Stimulated activated CD8-positive, alpha-beta memory T cell treated with anti-CD3 and anti-CD28 coated beads, Interleukin-4, amount 100 ng/mL, for 24 hours (primary cell): ENCODE measurements around the gene ABCB11.

ENCODE experiments used
- DNase-seq: peaks from one replicate; pipeline ENCODE4 v3.0.0-alpha.2; 2020; ENCODE audit warnings: low read depth

The ABCB11 gene

DNA sequence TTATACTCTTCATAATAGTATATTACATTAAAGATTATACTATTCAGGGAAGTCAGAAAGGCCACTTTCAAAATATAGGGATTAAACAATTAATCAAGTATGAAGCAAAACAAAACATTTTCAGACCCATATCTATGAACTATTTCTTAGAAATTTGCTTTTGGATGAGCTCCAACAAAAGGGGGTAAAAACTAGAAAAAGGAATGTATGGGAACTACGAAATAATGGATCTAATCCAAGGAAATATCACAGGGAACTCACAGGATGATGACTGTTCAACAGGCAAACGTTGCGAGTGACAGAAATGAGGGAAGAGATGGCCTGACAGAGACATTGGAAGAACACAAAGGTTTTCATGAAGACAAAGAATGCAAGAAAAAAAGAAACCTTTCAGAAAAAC lies 102.1 kb downstream of the ABCB11 start:
- no peak for DNase-seq

DNA sequence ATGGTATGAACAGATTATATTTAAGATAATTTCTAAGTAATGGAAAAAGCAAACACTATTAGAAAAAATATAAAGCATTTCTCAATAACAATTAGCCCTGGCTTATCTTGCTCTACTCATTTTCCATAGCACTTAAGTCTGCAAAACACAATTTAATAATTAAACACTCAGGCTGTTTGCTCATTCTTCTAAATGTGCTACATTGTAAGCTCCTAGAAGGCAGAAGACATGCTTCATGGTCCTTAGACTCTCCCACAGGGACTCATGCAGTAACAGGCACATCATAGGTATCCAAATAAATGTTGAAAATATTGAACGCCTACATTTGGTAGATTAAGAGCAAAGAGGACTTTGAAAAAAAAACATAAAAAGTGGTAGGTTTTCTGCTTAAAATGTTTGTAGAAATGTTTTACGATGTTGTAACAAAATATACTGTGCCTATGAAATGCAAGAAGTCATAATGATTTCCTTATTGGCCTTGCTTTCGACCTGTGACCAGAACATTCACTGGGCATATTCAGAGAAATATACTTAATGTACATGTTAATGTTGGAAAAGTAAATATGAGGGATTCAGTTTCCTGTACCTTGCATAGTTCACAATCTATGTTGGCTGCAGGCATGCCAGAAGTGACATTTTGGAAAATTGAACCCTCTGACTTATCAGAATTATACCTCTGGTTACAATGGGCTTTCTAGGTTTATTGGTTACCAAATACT lies 102.9 kb downstream of the ABCB11 start:
- DNase-seq: no peak

DNA sequence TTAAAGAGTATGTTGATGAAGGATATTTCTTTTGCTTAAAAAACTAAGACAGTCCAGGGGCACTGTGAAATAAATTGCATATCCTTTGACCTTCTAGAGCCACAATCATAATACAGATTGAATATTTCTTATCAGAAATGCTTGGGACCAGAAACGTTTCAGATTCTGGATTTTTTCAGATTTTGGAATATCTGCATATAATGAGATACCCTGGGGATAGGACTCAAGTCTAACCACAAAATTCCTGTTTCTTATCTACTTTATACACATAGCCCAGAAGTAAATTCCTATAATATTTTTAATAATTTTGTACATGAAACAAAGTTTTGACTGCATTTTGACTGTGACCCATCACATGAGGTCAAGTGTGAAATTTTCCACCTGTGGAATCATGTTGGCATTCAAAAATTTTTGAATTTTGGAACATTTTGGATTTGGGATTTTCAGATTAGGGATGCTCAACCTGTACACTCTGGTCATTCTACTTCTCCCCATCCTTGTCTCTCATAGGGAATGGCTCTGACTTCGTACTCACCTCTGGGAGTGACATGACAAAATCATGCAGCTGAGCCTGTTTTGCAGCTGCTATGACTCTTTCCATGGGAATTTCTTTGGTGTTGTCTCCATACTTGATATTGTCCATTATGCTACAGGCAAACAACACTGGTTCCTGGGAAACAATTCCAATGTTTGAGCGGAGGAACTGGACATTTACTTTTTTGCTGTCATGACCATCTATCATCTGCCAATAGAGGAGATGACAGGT lies 104.3 kb downstream of the ABCB11 start:
- DNase-seq: no peak

DNA sequence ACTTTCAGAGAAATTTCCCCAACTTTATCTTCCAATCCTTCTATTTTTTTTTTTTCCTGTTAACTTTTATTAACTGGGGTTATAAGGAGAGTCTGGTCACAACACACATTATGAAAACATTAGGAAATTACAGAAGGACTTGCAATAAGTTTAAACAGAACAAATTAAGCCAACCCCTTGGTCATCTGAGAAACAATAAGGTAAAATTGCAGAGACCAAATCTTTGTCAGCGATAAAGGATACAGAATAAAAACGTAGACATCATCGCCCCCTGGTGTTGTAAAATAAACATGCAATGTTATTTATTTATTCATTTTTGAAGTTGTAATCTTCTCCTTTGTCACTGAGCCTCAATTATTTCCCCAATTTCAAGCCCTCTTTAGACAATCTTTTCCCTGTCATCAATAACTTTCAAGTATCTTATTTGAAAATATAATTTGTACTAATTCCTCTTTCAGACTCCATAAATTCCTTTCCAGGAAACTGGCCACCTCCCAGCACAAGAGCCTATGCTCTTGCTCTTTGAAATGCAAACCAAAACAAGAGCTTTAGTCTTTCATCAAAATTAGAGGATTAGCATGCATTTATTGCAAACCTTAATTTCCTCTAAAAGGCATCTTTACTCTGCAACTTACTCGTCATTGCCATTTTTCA lies 110.5 kb downstream of the ABCB11 start:
- DNase-seq: no peak

DNA sequence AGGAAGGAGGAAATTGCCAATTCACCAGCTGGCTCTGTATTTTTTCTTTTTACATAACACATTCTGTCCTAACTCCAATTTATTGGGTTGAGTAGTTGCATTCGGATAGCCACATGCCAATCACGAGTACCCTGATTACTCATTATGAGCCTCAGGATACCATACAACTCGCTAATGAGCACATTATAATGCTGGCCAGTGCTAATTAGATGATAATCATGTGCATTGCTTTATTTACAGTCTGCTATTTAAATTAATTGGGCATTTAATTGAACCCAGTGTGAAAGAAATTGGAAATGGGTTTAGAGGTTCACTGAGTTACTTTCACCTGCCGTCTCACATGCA lies 114.8 kb downstream of the ABCB11 start:
- no peak for DNase-seq

DNA sequence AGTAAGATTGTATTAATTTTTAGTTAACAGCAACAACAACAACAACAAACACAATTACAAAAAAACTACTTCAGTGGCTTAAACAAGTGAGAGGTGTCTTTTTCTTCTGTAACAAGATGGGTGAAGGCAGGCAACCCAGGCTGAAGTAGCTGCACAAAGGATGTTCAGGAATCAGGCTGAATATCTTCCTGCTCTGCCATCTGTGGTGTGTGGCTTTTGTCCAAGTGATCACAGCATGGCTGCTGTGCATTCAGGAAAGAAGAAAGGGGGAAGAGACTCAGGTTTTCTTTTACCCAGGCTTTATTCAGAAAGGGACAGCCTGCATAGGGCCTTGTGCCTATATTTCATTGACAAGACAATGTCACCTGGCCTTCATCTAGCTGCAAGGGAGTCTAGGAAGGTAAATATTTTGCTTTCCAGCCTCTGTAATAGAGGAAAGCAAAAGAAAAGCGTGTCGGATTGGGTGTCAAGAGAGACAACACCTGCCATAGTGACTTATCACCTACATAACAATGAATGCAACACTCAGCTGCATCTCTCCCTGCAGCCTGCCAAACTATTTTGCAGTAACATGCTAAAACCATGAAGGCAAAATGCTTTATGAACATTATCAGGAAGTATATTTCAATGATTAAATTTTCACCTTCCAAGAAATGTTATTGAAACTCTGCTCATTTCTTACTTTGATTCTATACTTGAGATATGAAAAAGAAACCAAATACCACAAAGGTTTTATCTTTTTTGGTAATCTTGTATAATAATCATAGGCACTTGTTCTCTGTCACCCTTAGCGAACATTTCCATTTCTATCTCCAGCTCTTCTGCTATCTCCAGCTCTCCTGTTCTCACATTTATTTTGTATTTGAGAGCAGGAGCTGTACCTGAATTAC lies 115.4 kb downstream of the ABCB11 start:
- DNase-seq: no peak

DNA sequence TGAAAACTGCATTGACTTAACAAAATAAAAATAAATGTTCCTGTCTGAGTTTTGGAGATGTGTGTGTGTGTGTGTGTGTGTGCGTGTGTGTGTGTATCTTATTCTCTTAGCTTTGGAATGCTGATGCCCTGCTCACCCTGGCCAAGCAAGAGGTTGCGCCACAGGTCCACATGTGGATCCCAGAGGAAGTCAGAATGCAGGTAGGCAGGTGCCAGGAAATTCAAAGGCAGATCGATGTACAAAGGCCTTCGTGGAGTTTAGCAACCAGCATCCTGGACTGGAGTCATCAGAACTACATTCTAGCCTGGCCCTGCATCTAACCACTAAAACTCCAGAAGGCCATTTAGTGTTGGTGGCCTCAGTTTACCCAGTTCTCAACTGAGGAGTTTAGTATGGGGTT lies 117.6 kb downstream of the ABCB11 start:
- no peak for DNase-seq

DNA sequence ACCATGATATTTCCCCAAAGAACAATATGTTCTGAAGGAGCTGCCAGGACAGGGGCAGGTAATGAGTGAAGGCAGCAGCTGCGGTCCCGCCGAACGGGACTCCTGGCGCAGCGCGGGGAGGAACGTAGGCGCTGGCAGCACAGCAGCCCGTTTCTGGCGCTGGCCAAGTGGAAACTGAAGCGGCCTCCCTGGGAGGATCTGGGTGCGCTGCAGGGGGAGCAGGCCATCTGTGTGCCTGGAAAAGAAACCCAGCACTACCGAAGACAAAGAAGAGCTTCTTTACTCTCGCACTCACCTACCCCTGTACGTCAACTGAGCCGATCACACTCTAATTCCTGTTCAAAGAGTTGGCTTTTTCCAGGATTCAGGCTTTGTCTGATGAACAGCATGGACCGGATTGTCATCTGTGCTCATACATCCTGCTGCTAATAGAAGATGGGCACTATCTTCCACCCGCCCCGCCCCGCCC lies 118.2 kb downstream of the ABCB11 start:
- DNase-seq: no peak

DNA sequence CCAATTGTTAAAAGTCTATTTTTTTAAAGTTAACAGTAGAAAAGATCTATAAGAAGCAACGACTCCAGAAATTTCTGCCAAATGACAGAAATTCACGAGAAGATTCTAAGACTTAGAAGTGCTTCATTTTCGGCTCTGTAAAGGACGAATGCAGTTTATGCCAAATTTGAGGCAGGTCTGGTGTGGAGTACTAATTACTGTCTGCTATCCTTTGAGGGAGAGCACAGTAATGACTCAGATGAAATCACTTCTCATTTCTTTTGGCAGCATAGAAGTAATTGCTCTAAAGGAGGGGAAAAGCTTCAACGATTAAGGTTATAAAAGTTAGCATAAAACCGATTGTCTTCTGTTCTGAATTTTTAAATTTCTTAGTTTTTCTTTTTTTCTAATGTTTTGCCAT lies 118.7 kb downstream of the ABCB11 start:
- no peak for DNase-seq

DNA sequence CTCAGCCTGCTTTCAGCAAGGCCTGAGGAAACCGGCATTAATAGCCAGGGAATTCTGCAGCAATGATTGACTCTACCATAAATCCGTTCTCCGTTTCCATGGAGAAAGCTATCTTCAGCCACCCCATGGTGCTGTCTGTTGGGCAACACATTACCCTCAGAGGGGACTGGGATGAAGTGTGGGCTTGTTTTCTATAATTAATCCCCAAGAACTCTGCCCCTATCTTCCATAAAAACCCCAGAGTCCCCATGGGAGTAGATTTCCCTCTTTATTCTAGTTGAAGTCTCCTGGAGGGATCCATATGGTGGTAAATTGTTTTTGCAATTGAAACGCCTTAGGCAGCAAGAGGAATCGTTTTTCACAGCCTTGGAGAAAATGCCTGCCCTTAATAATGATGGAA lies 120.8 kb downstream of the ABCB11 start:
- DNase-seq: no peak

DNA sequence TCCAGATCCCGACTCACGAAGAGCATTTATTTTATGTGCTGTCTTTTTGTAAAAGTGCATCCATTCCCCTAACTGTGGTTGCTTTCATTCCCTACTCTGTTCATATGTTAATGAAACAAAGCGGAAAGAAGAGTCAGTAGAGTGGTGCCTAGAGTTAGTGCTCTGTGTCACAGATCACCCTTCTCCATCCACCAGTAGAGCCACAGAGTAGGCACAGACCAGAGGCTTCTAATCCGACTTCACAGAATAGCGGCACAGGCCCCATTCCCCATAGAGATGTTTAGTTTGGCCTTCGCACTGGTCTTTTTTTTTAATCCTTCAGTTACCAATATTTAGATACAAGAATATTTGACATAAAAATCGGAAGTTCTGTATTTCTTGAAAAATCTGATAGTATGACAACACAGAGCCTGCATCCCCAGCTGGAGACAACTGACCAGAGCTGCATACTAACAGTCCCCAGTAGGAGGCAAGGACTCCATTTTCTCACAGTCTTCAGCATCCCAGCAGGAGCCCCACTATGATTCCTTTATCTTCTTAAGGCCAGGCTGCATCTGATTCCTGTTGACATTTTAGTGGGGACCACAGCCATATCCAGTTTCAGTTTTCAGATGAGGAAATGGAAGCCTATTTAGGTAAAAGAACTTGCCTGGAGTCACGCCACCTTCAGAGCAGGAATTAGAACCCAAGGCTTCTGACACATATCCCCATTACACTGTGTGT lies 123.0 kb downstream of the ABCB11 start:
- DNase-seq: no peak

DNA sequence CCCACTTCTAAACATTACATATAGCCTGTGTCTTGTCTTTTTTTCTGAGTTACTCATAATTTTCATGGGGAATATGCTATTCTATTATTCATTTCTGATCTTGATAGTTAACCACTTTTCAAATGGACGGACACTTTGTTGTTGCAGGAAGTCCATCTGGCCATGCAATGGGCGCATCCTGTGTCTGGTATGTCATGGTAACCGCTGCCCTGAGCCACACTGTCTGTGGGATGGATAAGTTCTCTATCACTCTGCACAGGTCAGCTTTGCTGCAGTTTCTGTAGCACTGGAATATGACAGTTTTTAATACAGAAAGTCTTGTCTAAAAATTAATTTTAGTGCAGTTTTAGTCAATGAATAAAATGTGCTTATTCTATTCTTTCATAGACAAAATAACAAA lies 126.8 kb downstream of the ABCB11 start:
- no peak for DNase-seq

DNA sequence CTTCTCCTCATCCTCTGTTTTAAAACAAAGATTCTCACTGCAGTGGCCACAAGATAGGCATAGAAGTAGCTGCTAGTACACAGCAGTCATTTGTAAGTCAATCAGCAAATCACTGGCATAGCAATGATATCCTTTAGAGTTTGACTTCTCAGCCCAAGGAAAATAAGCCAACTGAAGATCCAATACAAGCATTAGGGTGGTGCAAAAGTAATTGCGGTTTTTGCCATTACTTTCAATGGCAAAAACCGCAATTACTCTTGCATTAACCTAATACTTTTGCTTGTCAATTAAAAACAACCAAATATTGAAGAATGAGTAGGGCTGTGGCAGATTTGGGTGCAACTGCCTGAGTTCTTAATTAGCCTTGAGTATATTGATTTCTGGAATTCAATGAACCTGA lies 127.2 kb downstream of the ABCB11 start:
- DNase-seq: no peak

DNA sequence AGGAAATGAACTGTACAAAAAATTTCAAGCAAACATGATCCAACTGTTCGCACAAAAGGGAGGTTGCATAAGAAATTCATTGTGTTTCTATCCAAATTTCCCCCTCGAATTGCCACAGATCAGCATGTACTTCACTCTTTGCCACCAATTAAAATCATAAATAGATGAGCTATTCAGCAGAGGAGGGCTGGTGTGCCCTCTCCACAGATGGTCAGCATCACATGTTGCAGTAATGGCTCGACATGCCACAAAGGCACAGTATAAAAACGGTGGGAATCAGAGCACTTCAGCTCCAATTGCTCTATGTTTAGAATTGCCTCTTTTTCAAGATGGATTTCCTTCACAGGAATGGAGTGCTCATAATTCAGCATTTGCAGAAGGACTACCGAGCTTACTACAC lies 130.1 kb downstream of the ABCB11 start, which contains the start of gene G6PC2:
TSS of gene G6PC2 (plus strand) at position 289 of the 400 bp plus-strand sequence. CDS start at position 330, 41 bp downstream.
- DNase-seq: no peak

DNA sequence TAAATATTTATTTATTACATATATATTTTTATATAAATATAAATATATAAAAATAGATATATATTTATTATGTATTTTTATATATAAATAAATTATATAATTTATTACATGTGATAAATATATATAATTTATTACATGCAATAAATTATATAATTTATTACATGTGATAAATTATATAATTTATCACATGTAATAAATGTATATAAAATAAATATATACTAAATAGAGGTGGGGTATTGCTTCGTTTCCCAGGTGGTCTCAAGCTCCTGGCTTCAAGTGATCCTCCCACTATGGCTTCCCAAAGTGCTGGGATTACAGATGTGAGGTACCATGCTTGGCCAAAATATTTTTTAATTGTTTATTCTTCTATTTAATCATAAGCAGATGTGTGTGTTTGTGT lies 133.7 kb downstream of the ABCB11 start:
- no peak for DNase-seq

DNA sequence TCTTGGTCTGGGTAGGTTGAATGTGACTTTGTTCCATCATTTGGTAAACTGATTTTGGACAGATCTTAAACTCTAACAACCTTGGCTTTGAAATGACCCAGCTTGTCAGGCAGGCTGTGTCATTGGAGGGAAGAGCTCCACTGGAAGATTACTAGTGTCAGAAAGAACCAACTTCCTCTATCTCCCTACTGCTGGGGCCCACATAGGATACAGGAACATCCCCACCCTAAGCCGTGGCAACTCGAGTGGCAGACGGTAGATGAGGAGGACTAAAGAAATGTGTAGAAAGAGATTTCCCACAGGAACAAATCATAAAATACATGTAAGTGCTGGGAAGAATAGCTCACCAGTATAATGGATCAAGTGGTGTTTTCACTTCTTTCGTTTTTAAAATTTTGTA lies 134.3 kb downstream of the ABCB11 start:
- no peak for DNase-seq

DNA sequence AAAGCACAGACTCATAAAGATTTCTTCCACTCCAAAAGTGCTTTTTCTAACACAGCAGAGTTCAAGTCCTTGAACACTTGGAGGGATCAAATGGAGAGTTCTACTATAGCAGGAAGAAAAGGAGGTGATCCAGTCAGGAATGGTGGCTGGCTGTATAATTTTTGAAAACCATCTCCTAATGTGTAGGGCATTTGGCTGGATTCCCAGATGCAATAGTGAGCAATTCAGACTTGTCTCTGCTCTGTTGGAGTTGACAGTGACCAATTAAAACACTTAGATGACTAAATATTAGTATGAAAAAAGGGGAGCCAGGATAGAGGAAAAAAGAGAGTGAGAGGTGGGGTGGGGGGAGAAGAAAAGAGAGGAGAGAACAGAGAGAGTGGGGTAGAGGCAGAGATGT lies 135.4 kb downstream of the ABCB11 start:
- DNase-seq: no peak

DNA sequence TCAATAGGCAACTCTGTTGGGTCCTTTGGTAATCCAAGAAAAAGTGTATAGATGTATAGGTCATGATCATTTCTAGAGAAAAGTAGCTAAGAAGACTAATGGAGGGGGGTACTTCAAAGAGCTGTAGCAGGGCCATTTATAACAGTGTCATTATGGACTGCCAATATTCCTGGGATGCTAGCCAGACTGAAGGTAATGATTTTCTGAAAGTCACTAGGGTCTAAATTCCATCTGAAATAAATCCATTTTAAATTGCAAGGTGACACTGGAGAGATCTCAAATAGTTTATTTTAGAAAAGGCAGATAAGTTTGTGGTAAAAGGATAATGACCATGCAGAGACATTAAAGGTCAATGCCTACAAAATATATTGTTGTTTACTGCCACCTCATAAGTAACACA lies 136.4 kb downstream of the ABCB11 start:
- no peak for DNase-seq

DNA sequence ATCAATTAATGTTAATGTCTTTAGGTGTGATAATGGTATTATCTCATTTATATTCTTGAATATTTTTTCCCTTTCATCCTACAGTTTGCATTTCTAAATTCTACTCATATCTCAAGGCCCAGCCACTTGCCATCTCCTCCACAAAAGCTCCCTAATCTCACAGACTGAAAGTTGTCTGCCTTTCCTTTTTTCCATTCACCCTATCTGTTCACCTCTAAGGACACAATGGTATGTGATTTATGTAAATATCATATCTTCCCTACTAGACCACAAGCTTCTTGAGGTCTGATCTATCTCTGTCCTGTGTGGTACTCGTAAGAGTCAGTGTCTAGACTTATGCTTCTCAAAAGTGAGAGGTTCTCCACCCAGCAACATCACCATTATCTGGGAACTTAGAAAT lies 137.0 kb downstream of the ABCB11 start:
- no peak for DNase-seq

DNA sequence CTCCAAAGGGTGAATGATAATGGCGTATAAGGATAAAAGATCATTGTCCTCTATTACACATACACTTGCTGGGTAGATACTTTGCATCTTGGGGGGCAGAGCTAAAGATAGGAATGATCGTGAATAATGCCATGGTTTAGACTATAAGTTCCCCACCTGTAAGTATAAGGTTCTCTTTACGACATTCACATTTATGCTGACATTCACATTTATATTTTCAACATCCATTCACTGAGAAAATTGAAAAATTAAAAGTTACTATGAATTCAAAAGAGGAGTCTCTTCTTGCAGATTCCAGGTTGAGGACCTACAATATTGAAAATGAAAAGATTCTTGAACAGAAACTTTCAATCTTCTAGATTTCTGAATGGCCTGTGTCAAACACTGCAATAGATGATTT lies 138.8 kb downstream of the ABCB11 start:
- DNase-seq: no peak

DNA sequence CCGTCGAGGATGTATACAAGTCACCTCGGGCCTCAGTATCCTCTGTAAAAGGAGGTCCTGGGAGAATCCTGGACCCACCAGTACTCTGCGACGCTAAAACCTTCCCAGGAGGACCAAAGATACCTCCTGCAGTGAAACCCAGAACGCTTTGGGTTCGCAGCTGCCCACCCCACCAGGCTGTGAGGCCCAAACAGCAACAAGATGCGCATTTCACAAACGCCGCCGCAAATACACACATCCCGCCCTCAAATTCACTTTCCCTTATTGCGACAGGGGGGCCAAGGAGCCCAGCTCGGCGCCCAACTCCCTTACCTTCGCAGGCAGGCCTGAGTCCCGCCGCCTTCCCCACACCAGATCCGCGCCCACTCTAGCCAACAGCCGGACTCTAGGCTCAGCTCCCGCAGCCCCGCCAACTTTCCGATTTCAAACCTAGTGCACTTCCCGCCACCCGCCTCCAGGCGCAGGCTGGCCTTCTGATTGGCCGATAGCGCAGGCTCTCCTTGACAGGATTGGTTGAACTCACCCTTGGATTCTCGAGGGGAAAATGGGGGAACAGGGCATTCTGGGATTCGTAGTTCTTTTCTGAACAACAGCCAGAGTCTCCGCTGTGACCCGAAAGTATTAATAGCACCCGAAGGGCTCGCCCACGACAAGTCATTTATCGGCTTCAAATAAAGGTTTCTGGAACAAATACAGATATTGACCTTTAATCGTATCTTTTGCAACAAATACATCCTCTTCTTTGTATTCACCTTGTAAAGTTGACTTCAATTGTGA lies 140.9 kb downstream of the ABCB11 start, which contains the start of gene SPC25:
TSS of gene SPC25 (minus strand) at position 425 of the 777 bp plus-strand sequence. CDS start 911 bp downstream, outside the sequence.
- DNase-seq: peak; percentile 76
